HT1080 (cell line): ENCODE measurements around the gene SH3D19. TPM values are rescaled to one million over a fixed set of nuclear protein-coding genes. Genes with fewer than 3 reads are reported as not detected.
"Not testable (repeated sequence)": the region's sequence is repeated elsewhere in the genome, so short reads cannot be mapped to it uniquely, and the experiment has no call there.

Source experiments
- DNase-seq: peaks from one replicate; pipeline ENCODE4 v3.0.0-alpha.2; 2015; ENCODE audit warnings: low read depth
- total RNA-seq: library from RNA; depleted of rRNA; stranded (reverse); fragments of >200 nt; shearing (Covaris generic); gene quantifications from 2 replicates; pipeline ENCODE4 v1.2.3, GENCODE V29; 2014

Gene SH3D19
- total RNA-seq, 1 experiment from 2014 or later: 22.6 TPM

DNA sequence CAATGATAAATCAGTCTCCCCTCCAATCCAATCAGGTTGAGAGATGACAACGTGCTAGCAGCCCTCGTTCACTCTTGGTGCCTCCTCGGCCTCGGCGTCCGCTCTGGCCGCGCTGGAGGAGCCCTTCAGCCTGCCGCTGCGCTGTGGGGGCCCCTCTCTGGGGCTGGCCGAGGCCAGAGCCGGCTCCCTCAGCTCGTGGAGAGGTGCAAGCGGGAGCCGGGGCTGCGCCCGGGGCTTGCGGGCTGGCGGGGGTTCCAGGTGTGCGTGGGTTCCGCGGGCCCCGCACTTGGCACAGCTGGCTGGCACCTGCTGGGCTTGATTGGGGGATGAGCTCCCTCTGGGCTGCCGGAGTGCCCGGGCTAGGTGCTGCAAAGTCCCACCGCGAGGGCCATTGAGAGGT is 89.4 kb downstream of the SH3D19 start:
- no peak for DNase-seq

DNA sequence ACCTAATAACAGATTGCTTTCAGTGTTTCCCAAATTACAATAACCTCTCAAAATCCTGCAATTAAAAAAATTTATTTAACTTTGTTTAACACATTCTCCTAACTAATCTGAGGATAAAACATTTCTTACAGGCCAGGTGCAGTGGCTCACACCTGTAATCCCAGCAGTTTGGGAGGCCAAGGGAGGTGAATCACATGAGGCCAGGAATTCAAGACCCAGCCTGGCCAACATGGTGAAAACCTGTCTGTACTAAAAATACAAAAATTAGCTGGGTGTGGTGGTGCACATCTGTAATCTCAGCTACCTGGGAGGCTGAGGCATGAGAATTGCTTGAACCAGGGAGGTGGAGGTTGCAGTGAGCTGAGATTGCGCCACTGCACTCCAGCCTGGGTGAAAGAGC is 90.0 kb downstream of the SH3D19 start:
- not testable (repeated sequence) for DNase-seq

DNA sequence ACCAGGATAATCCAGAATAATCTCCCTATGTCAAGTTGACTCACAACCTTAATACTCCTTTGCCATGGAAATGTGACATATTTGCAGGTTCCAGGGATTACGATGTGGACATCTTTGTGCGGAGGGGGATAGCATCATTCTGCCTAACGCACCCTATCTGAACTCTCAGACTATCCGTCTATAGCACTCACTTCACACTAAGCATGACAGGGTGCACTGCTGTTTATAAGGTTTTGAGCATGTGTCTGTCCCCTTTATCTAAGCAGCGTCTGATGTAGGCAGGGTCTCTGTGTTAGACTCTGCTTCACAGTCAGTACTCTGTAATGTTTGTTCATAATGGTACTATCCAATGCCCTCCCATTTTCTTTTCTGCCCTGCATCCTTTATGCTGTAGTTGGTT is 91.8 kb downstream of the SH3D19 start:
- no peak for DNase-seq

DNA sequence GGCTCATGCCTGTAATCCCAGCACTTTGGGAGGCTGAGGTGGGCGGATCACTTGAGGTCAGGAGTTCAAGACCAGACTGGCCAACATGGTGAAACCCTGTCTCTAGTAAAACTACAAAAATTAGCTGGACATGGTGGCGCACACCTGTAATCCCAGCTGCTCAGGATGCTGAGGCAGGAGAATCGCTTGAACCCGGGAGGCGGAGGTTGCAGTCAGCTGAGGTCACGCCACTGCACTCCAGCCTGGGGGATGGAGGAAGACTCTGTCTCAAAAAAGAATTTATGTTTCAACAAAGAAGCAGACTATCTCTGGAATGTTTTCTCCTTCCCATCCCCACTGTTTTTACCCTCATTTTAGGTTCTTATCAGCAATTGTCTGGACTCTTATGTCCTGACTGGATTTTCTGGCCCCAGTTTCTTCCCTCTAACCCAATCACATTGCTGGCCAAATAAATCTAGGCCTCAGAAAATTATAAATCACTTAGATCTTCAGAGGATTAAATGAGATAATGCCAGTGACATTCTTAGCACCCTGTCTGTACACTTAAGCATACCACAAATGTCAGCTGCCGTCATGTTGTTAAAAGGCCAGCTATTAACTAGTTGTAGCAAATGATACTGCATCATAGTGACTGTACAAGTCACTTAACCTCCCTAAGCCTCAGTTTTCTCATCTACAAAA is 93.3 kb downstream of the SH3D19 start:
- DNase-seq: no peak

DNA sequence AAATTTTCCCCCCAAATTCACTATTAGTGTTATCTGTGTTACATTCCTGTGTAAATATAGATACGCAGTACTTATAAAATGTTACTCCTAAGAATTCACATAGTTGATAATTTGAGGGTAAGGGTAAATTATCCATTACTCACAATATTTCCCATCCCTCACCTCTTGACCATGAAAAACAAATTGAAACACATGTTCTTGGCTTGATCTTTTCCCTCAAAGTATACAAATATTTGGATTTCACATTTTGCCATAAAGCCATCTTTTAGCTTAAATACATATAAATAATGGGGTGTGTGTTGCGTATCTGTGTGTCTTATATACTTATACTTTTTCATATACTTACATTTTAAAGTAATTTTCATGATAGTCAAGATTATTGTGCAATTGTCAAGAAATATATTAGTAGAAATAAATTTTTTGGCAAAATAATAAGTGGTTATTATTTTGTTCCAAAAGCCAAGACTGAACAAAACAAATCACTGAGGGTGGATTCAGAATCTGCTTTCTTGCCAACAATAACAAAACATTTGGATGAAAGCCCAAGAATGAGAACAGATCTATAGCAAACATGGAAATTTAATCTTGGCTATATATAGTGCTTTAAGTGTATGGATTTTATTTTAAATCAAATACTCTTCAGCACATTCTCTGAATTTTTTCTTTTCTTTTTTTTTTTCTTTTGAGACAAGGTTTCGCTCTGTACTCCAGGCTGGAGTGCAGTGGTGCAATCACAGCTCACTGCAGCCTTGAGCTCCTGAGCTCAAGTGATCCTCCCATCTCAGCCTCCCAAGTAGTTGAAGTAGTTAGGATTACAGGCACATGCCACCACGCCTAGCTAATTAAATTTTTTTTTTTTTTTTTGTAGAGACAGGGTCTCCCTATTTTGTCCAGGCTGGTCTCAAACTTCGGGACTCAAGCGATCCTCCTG is 97.0 kb downstream of the SH3D19 start:
- peak; percentile 8 for DNase-seq

DNA sequence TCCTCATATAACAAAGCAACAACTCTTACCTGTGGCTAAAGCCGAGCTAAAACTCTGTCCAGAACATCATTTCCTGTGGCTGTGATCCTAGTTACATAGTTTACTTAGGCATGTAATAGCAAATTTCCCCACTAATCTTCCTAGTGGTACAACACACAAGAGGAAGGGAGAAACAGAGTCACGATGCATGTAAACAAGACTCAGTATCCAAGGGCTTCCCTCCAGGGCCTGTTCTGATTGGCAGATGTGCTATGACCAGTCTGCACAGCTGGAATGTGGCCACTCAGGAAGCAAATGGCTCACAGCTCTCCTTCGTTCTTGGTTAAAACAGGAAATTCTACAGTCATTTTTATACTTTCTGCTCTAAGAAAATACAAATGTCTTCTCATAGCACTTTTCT is 97.7 kb downstream of the SH3D19 start:
- peak; percentile 38 for DNase-seq

DNA sequence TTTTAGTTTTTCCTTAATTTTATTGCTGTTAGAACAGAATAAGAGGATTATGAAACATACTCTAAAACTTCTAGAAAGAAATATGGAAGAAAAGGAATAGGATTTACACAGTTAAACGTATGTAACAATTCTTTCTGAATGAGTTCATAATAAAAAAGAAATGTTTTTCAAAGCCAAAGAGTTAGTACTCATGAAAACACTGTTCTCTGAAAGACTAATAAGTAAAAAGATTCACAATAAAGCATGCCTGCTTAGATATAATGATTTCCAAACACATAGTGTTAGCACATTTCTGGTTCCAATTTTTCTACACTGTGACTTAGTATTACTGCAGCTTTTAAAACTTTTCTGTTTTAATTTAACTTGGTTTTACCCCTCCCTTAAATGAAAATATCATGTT is 98.2 kb downstream of the SH3D19 start:
- DNase-seq: no peak

DNA sequence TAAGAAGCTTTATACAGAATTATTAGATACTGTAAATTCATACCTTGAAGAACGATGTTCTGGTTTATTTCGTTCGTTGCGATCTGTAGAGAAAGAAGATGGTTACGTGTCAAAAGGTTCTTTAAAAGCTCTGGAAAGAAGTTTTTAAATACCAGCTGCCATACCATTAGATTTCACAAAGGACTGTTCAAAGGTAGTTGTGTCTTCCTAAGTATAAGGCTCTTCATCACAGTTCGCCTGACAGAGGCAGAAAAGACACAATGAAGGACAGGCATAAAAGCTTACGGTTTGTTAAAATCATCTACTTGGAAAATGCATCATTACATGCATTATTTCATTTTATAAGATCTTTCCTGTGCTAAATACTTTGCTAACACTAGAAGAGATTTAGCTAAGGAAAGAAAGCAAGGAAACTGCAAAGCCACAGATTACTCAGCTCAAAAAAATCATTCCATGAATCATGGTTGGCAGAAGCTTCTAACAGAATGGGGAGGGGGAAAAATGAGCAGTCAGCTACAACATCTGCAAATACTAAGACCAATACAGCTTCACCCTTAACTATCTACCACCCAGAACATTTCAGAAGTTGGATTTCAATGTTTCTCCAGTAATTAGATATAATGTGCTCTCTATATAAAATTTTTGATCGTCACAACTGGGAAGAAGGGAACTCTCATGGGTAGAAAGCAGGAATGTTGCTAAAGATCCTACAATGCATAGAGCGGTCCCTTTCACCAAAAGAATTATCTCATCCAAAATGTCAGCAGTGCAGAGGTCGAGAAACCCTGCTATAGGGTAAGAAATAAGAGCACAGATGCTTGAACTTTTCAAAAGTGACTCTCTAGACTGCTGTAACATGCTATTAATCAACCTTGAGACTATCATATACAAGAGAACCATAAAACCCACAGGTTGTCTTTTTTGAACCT is 99.1 kb downstream of the SH3D19 start:
- peak; percentile 88 for DNase-seq

DNA sequence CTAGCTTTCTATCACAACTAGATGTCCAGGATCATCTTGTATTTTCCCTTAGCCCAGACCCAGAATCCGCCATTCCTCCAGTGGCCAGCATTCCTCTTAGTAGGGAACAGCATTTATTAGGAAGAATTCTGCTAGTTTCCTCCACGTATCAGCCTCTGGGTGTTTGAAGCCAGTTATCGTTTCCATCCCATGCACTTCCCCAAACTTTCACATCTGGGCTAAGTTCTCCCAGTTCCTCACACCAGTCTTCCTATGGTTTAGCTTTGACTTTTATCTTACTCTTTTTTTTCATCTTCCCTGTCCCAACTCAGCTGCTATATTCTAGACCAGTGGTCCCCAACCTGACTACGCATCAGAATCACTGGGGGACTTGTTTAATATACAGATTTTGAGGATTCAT is 101.9 kb downstream of the SH3D19 start:
- no peak for DNase-seq

DNA sequence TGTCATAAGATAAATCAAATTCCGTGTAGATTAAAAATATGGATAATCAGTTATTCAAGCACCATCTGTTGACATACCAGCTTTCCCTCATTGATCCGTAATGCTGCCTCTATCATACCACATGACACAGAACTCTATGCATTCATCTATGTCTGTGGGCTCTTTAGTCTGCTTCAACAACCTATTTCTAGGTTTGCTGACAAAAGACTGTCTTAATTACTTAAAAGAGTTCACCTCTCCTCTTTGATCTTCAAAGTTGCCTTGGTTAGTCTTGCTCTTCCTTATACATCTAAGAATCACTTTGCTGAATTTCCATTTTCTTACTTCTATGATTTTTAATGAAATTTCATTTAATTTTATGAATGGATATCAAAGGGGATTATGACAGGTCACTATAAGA is 105.5 kb downstream of the SH3D19 start:
- DNase-seq: no peak

DNA sequence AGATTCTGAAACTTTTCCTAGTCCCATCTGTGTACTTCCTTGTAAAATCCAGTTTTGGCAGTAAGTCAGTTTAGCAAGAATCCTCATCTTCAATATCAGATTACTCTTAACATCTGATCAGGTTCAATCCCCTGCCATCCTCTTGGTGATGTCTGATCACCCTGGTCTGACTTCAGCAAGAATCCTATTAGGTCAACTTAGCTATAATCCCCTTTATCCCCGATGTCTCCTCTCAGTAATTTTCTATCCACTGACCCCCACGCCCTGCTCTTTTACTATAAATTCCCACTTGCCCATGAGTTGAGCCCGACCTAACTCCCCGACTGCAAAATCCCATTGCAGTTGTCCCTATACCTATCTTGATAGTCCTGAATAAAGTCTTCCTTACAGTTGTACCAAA is 106.3 kb downstream of the SH3D19 start:
- DNase-seq: no peak

DNA sequence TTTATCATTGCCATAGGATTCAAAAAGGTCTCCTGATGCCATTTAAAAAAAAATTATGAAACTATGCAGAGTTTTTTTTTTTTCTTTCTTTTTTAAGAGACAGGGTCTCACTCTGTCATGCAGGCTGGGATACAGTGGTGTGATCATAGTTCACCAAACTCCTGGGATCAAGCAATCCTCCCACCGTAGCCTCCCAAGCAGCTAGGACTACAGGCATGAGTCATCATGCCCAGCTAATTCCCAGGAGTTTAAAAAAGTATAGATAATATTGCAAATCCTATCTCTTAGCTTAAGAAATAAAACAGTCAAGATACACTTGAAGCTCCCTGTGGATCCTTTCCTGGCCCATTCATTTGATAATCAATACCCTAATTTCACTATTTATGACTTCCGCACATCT is 107.1 kb downstream of the SH3D19 start:
- DNase-seq: peak; percentile 63

DNA sequence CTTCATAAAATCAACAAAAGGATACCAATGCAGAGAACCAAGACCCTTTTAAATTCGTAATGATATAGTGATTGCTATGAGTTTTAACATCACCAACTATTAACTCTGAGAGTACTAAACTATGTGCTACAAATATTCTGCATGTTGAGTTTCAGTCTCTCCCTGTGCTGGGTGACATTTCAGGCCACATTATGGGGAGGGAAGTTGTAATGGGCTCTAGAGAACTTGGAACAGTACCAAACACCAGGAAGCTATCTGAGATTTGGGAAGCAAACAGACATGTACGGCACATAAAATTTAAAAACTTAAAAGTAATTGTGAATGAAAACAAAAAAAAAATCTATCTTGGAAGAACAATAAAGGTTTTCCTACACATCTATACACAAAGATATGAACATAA is 108.1 kb downstream of the SH3D19 start:
- no peak for DNase-seq

DNA sequence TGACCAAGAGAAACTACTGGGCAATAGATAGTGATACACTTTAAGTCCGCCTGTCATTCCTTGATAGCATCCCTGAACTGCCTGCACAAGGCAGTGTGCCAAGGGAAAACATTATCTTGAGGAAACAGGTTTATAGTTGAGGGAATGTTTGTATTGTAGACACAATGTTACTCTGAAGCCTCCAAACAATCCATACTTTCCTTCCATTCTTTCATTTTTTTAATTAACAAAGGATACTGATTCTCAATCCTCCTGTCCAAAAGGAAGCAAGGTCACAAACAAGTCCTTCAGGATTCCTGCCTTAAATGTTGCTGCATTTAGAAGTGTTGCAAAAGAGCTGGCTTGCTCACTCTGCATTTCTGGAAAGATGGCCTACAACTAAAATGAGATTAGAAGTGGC is 110.1 kb downstream of the SH3D19 start:
- no peak for DNase-seq

DNA sequence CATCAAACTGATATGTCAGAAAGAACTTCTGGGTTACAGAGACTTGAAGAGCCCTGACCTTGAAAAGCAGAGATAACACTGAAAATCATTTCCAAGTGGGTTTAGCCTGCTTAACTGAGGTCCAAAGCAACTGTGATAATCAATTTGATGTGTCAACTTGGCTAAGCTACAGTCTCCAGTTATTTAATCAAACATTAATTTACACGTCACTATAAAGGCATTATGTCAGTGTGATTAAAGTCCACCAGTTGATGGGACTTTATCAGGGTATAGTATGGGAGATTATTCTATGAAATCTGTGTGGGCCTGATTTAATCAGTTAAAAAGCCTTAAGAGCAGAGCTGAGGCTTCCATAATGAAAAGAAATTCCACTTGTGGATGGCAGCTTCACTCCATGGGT is 117.5 kb downstream of the SH3D19 start:
- no peak for DNase-seq

DNA sequence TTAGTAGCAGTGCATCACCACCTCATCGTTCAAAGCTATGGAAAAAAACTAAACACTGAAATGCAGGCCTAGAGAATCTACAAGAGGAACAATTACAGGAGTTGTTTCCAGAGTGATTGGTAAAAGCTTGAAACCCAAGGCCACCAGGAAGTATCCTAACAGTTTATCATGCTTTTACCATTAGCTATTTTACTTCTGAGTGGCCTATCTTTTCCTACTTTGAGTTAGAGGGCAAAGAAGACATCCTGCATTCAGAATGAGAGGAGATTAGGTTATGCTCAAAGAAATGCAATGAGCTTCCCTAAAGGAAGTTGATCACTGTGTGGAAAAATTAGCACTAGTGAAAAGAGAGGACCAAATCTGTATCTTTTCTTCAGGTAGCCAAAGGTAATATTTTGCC is 118.2 kb downstream of the SH3D19 start:
- no peak for DNase-seq

DNA sequence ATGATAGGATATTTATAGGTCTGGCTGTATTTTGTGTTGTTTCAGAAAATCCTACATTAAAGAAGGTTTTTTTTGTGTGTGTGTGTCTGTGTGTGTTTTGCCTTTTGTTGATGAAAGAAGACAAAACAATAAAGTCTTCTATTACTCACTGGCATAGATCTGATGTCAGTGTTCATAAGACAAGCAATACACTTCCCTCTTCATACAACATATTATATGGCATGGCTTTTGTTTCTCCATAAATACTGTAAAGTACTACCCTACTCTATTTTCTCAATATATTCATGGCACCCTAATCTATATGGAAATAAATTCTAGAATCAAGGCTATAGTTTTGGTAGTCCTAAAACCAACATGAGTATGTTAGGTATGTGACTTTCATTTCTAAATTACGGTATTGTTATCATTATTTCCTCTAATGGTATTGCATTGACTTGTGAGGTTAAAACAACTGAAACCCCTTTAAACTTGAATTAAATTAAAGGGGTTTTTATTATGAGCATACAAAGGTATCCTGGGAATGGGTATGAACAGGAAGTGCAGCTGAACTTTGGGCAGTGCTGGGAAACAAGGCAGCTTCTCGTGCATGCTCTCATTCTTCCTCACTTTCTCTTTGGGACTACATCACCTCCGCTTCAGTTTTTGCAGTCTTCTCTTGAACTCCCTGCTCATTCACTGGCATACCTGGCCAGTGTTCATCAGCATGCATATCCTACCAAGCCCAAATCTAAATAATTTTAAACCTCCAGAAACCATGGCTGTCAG is 119.0 kb downstream of the SH3D19 start:
- DNase-seq: no peak

DNA sequence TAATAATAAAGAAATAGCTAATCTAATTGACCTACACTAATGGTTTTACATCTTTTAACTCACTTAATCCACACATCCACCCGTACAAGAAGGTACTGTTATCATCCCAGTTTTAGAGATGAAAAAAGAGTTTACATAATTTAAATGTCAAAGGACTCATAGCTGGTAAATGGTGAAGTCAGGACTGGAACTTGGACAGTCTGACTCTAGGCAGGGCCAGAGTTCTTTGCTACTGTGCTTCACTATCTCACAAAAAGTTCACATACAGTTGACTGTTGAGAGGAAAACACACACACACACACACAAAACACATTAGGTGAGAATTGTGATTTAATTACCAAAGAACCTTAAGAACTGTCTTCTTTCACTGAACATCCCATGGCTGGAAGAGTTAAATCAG is 119.7 kb downstream of the SH3D19 start:
- no peak for DNase-seq

DNA sequence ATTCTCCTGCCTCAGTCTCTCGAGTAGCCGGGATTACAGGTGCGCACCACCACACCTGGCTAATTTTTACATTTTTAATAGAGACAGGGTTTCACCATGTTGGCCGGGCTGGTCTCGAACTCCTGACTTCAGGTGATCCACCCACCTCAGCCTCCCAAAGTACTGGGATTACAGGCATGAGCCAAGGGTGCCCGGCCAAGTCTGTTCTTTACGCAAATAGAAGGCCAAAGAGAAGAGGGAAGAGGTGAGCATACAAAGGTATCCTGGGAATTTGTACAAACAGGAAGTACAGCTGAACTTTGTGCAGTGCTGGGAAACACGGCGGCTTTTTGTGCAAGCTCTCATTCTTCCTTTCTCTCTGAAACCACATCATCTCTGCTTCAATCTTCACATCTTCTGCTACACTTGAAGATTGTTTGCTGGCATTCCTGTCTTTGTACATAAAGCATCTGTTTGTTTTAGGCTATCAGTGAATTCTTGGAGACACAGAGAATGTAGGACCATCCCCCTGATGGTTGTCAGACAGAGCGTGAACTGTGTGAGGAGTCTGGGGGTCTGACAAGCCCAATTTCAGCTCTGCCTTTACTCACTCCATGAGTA is 120.4 kb downstream of the SH3D19 start:
- DNase-seq: no peak

DNA sequence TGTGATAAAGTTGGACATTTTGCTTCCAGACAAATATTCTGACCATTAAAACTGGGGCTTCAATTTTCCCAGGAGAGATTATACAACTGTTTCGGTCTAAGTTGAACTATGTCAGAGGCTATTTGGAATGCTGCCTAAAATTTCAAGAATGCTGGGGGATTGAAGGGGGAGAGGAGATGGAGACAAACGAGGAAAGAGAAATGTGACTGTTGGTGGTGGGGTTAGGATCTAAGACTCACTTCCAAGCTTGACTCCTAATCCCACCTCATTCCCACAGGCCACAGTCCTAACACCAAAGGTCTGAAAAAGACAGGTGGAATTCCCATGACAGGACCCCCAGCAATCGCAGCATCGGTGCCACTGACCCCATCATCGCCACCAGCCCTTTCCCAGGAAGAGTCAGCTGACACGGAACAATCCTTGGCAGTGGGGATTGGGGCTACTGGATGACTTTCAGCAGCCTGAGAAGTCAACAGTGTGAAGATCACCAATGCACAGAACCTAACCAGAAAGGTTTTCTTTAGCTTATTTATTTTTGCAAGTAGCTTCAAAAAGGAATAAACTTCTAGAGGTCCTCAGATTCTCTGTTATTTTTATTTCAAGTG is 122.5 kb downstream of the SH3D19 start:
- no peak for DNase-seq
